Spleen (tissue), 7 donors: ENCODE results near the gene CREB3.

Source experiments
- POLR2AphosphoS5 ChIP-seq, 3 donors: sonication (generic); formaldehyde crosslinking; IDR thresholded peaks; one replicate each; pipeline ENCODE4 v1.5.1; 2017; ENCODE audit warnings: antibody characterized with exemption in 3 of 3
- TF ChIP-seq, protein P1 (sequence below), 11 experiments: fragments of 200-600 bp in 7 of 11; fragments of 450-650 bp in 4 of 11; sonication (generic) in 4 of 11; IDR thresholded peaks in 8 of 11; conservative IDR thresholded peaks in 3 of 11; 1 replicate in 7 of 11; 2 replicates in 4 of 11; pipeline versions ENCODE4 v1.4.0 to v1.8.0; 2016 to 2021; ENCODE audit warnings: antibody characterized with exemption in 11 of 11, inconsistent platforms in 4 of 11, mild to moderate bottlenecking in 1 of 11
- donor health status: DM: no; HTN: no; CAD: no; lungs with moderate emphysema.
- donor health status: DM: no; HTN: no; CAD: no.
- donor health status: DM: no; HTN: no; CAD: no.

DNA sequence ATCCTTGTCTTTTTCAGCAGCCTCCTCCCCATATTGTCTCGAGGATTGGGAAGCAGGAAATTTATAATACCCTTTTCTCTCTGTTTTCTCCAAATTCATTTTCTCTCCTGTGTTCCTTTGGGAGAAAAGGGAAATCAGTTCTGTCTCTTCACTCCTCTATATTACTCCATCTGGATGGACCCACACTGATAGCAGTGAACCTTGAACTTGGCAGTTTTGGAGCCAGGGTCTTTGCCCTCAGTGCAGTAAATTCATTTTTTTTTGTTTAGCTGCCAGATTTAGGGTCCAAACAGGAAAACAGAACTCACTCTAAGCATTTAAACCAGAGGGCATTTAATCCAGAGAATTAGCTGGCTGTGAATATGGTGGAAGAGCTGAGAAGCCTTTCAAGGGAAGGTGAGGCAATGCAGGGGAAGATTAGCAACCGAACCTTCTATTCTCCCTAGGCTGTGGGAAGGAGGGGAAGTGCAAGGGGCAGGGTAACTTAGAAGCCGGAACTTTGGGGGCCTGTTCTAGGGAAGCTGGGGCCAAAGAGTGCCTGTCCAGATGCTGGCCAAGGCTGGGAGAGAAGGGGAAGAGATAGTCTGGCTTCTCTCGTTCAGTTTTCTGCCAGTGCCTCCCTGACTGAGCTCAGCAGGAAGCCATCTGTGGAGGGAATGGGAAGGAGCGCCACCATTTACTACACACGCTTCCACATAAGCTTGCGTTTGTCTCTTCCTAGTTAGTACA is 42.6 kb downstream of the CREB3 start:
- TF ChIP-seq, protein P1, sequence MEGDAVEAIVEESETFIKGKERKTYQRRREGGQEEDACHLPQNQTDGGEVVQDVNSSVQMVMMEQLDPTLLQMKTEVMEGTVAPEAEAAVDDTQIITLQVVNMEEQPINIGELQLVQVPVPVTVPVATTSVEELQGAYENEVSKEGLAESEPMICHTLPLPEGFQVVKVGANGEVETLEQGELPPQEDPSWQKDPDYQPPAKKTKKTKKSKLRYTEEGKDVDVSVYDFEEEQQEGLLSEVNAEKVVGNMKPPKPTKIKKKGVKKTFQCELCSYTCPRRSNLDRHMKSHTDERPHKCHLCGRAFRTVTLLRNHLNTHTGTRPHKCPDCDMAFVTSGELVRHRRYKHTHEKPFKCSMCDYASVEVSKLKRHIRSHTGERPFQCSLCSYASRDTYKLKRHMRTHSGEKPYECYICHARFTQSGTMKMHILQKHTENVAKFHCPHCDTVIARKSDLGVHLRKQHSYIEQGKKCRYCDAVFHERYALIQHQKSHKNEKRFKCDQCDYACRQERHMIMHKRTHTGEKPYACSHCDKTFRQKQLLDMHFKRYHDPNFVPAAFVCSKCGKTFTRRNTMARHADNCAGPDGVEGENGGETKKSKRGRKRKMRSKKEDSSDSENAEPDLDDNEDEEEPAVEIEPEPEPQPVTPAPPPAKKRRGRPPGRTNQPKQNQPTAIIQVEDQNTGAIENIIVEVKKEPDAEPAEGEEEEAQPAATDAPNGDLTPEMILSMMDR (IDR thresholded peaks at IDR 0.05 in 8 of 11, conservative IDR thresholded peaks at IDR 0.05 in 3 of 11): no peak
- TF ChIP-seq POLR2AphosphoS5 (IDR thresholded peaks at IDR 0.05): peak in 2 of 3 donors; percentile 40 to 49
